HCT116 (cell line): Measurements from ENCODE around the gene NR2C2AP. TPM values are rescaled to one million over a fixed set of nuclear protein-coding genes. Genes with fewer than 3 reads are reported as not detected.

ENCODE experiments used
- ATAC-seq: fragments of 200-7000 bp; cut with Tn5 transposase; 2 replicates; pipeline ENCODE4 v1.9.1; 2020; ENCODE audit warnings: mild to moderate bottlenecking, moderate library complexity
- BruUV-seq: library from RNA; stranded (reverse); fragments of 400-500 nt; replicated peaks from 2 replicates; lab custom pipeline; 2021; lab: Mats Ljungman, UMichigan
- CTCF ChIA-PET: fragments of 300-600 bp; sonication (Branson Sonifier 250); formaldehyde crosslinking; loops from one replicate; lab custom pipeline; 2021; ENCODE audit warnings: antibody characterized with exemption; lab: Charles Lee
- POLR2A ChIA-PET: fragments of 300-600, 350-600 bp; sonication (Branson Sonifier 250); formaldehyde crosslinking; loops from one replicate; lab custom pipeline; 2021; ENCODE audit warnings: antibody characterized with exemption; lab: Charles Lee
- RAD21 ChIA-PET, 2 experiments: fragments of 300-600 bp; sonication (Branson Sonifier 250); formaldehyde crosslinking; loops; one replicate each; lab custom pipeline; 2023; ENCODE audit warnings: low total read pairs in 2 of 2; ENCODE audit not compliant: uncharacterized antibody in 2 of 2, unreplicated experiment in 2 of 2, low non-redundant PET in 1 of 2; lab: Charles Lee
- DNase-seq: peaks from one replicate; pipeline ENCODE4 v3.0.0-alpha.2; 2010; ENCODE audit warnings: low read depth, low spot score
- H2AFZ ChIP-seq: fragments of 200-600 bp; shearing (Covaris generic), sonication (generic); 2 replicates; pipeline ENCODE4 v1.6.1; 2017; ENCODE audit warnings: low read depth, mixed run types, mixed read lengths, antibody characterized with exemption, low read length; ENCODE audit not compliant: poor library complexity, severe bottlenecking
- H3K27ac ChIP-seq: 2 replicates; pipeline ENCODE4 v1.5.1; 2012; ENCODE audit warnings: low read depth, low read length
- H3K27me3 ChIP-seq: fragments of 200-600 bp; sonication (generic); 2 replicates; pipeline ENCODE4 v1.6.1; 2016; ENCODE audit warnings: mixed run types, low read length, mixed read lengths; ENCODE audit not compliant: insufficient read depth
- H3K36me3 ChIP-seq, 2 experiments: fragments of 200-500 bp in 1 of 2; fragments of 200-600 bp in 1 of 2; sonication (Bioruptor generic) in 1 of 2; sonication (generic) in 1 of 2; 2 replicates each; pipeline versions ENCODE4 v1.5.1 to v1.6.1; 2014 to 2016; ENCODE audit warnings: low read length in 2 of 2, inconsistent platforms in 1 of 2, mixed read lengths in 1 of 2, mixed run types in 1 of 2; ENCODE audit not compliant: insufficient read depth in 2 of 2, control insufficient read depth in 1 of 2
- H3K4me1 ChIP-seq, 2 experiments: fragments of 200-600 bp in 1 of 2; sonication (generic) in 1 of 2; 2 replicates each; pipeline versions ENCODE4 v1.5.1 to v1.6.1; 2012 to 2017; ENCODE audit warnings: low read length in 2 of 2, inconsistent platforms in 1 of 2, mild to moderate bottlenecking in 1 of 2, mixed read lengths in 1 of 2, mixed run types in 1 of 2, moderate library complexity in 1 of 2; ENCODE audit not compliant: insufficient read depth in 2 of 2, control insufficient read depth in 1 of 2
- H3K4me2 ChIP-seq: fragments of 200-600 bp; sonication (generic); 2 replicates; pipeline ENCODE4 v1.6.1; 2017; ENCODE audit warnings: mixed run types, low read length, mixed read lengths
- H3K4me3 ChIP-seq, 2 experiments: fragments of 200-600 bp in 1 of 2; sonication (generic) in 1 of 2; replicated peaks in 1 of 2; 2 replicates each; pipeline ENCODE4 v1.5.1; 2011 to 2016; ENCODE audit warnings: low read length in 2 of 2, control low read depth in 1 of 2, low read depth in 1 of 2, mild to moderate bottlenecking in 1 of 2, mixed read lengths in 1 of 2, mixed run types in 1 of 2
- H3K79me2 ChIP-seq: fragments of 200-600 bp; sonication (generic); 2 replicates; pipeline ENCODE4 v1.6.1; 2017; ENCODE audit warnings: mild to moderate bottlenecking, mixed run types, low read length, moderate library complexity, mixed read lengths; ENCODE audit not compliant: insufficient read depth
- H3K9ac ChIP-seq: fragments of 200-600 bp; sonication (generic); 2 replicates; pipeline ENCODE4 v1.6.1; 2016; ENCODE audit warnings: low read length, mixed read lengths
- H3K9me2 ChIP-seq: fragments of 200-600 bp; sonication (generic), shearing (Covaris generic); 2 replicates; pipeline ENCODE4 v1.6.1; 2017; ENCODE audit warnings: mixed run types, mild to moderate bottlenecking, moderate library complexity; ENCODE audit not compliant: insufficient read depth
- H3K9me3 ChIP-seq, 2 experiments: fragments of 200-500 bp in 1 of 2; fragments of 200-600 bp in 1 of 2; sonication (Bioruptor generic) in 1 of 2; sonication (generic) in 1 of 2; 2 replicates each; pipeline ENCODE4 v1.6.1; 2014 to 2017; ENCODE audit warnings: low read length in 2 of 2, mixed read lengths in 2 of 2, inconsistent platforms in 1 of 2, low read depth in 1 of 2, mild to moderate bottlenecking in 1 of 2, mixed run types in 1 of 2, moderate library complexity in 1 of 2; ENCODE audit not compliant: control insufficient read depth in 1 of 2, insufficient read depth in 1 of 2
- H4K20me1 ChIP-seq: fragments of 200-600 bp; sonication (generic), shearing (Covaris generic); 2 replicates; pipeline ENCODE4 v1.6.1; 2017; ENCODE audit warnings: mixed run types, mild to moderate bottlenecking, moderate library complexity; ENCODE audit not compliant: insufficient read depth
- MAX ChIP-seq: IDR thresholded peaks from 2 replicates; pipeline ENCODE4 v1.6.1; 2012
- POLR2AphosphoS5 ChIP-seq: IDR thresholded peaks from 2 replicates; pipeline ENCODE4 v1.6.1; 2011; ENCODE audit warnings: mild to moderate bottlenecking, low read depth, low read length, moderate library complexity
- REST ChIP-seq: IDR thresholded peaks from 2 replicates; pipeline ENCODE4 v1.6.1; 2012; ENCODE audit warnings: low read depth
- intact Hi-C: fragments of 100-400 bp; cut with micrococcal nuclease; formaldehyde crosslinking; loops from 2 replicates; pipeline ENCODE4 v1.10.0; 2022
- total RNA-seq: library from RNA; stranded (reverse); gene quantifications from one replicate; pipeline ENCODE4 v1.2.1, GENCODE V29; 2021; ENCODE audit not compliant: unreplicated experiment

The NR2C2AP gene
- total RNA-seq, 1 experiment from 2014 or later, result 45.3 TPM

DNA sequence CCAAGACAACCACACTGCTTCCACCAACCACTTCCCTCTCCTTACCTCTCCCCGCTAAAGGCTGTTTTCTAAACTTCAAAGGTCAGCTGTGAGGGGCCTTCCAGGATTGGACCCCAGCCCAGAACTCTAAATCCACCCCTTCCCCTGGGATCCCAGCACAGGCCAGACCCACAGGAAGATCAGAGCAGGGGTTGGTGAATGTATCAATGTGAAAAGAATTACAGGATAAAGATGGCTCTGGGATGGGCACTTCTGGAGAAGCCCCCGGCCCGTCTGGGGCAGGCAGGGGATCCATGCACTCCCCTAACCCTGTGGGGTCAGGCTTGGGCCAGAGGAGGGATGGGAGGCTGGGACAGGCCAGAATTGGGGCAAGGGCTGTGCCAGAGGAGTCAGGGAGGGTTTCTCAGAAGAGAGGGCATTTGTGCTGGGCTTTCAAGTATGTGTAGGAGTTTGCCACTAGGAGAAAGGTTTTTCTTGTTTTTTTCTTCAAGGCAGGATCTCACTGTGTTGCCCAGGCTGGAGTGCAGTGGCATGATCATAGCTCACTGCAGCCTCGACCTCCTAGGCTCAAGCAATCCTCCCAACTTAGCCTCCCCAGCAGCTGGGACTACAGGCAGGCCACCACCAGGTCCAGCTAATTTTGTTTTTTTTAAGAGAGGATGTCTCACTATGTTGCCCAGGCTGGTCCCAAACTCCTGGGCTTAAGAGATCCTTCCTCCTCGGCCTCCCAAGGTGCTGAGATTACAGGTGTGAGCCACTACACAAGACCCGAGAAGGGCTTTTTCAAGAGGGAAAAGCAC is 32.1 kb downstream of the NR2C2AP start:
- no peak overlapping the region for H3K9ac ChIP-seq
- no peak overlapping the region; the same call in 1 of the 2 replicates for H3K27ac ChIP-seq
- no TSS peak for BruUV-seq
- no peak overlapping the region for H3K4me3 ChIP-seq
- RAD21 ChIA-PET, result no interaction called here
- TF ChIP-seq MAX, result no peak
- no peak for TF ChIP-seq POLR2AphosphoS5
- TF ChIP-seq REST, result no peak
- TF ChIP-seq, all 23 proteins: peak for 0
- POLR2A ChIA-PET, result no interaction called here
- Histone ChIP-seq H2AFZ (no peak overlapping the region), H4K20me1 (no peaks in the 10 kb centered on the region), H3K36me3 (no peaks in the 10 kb centered on the region), H3K79me2 (no peaks in the 10 kb centered on the region), H3K9me3 (no peaks in the 10 kb centered on the region), H3K4me1 (peaks cover 9 to 10% of the 10 kb centered on the region in 2 experiments; a peak in 3 of 4 replicates), H3K27me3 (no peaks in the 10 kb centered on the region), H3K4me2 (no peak overlapping the region), H3K9me2 (no peaks in the 10 kb centered on the region)
- CTCF ChIA-PET, result no interaction called here
- intact Hi-C loops, result no loop called here
- no peak for DNase-seq
- no peak for ATAC-seq
